SK-N-SH (cell line): ENCODE data around the gene NIPAL4. TPM values are rescaled to one million over a fixed set of nuclear protein-coding genes. Genes with fewer than 3 reads are reported as not detected.
A peak's percentile ranks its signal among the peaks of the same experiment; 100 is the strongest.

ENCODE experiments used
- CTCF ChIA-PET: fragments of 300-600, 350-600 bp; formaldehyde crosslinking; extraction: SDS; loops from one replicate; lab custom pipeline; 2021; lab: Yijun Ruan, JAX
- POLR2A ChIA-PET: fragments of 350-600 bp; sonication (Branson Sonifier 250); formaldehyde crosslinking; extraction: SDS; loops from one replicate; lab custom pipeline; 2020; ENCODE audit warnings: antibody characterized with exemption, inconsistent platforms; lab: Yijun Ruan, JAX
- DNase-seq: peaks from one replicate; pipeline ENCODE4 v3.0.0; 2012
- H2AFZ ChIP-seq: fragments of 200-600 bp; sonication (generic); 2 replicates; pipeline ENCODE4 v1.8.1; 2016; ENCODE audit warnings: antibody characterized with exemption, mild to moderate bottlenecking, low read depth
- H3F3A ChIP-seq: fragments of 200-600 bp; sonication (generic); replicated peaks from 2 replicates; pipeline ENCODE3; 2016; ENCODE audit warnings: antibody characterized with exemption, mild to moderate bottlenecking; ENCODE audit not compliant: insufficient read depth
- H3K27ac ChIP-seq, 2 experiments: fragments of 200-500 bp in 1 of 2; fragments of 200-600 bp in 1 of 2; sonication (Bioruptor generic) in 1 of 2; sonication (generic), shearing (Covaris generic) in 1 of 2; 2 replicates each; pipeline versions ENCODE4 v1.5.1 to v1.6.1; 2014 to 2016; ENCODE audit warnings: low read depth in 2 of 2, inconsistent platforms in 1 of 2, low read length in 1 of 2, mild to moderate bottlenecking in 1 of 2, mixed read lengths in 1 of 2
- H3K27me3 ChIP-seq: fragments of 200-600 bp; sonication (generic), shearing (Covaris generic); 2 replicates; pipeline ENCODE4 v1.6.1; 2016; ENCODE audit warnings: mixed run types; ENCODE audit not compliant: insufficient read depth
- H3K36me3 ChIP-seq, 2 experiments: fragments of 200-500 bp in 1 of 2; fragments of 200-600 bp in 1 of 2; sonication (Bioruptor generic) in 1 of 2; sonication (generic) in 1 of 2; replicated peaks in 1 of 2; 2 replicates each; pipeline versions ENCODE3 to v1.5.1; 2014 to 2016; ENCODE audit warnings: low read length in 1 of 2, mild to moderate bottlenecking in 1 of 2; ENCODE audit not compliant: insufficient read depth in 2 of 2, control insufficient read depth in 1 of 2
- H3K4me1 ChIP-seq, 2 experiments: fragments of 200-500 bp in 1 of 2; fragments of 200-600 bp in 1 of 2; sonication (Bioruptor generic) in 1 of 2; sonication (generic), shearing (Covaris generic) in 1 of 2; 2 replicates each; pipeline versions ENCODE4 v1.5.1 to v1.6.1; 2014 to 2016; ENCODE audit warnings: low read depth in 1 of 2, low read length in 1 of 2, mixed run types in 1 of 2; ENCODE audit not compliant: insufficient read depth in 2 of 2, control insufficient read depth in 1 of 2
- H3K4me2 ChIP-seq: fragments of 200-600 bp; sonication (generic), shearing (Covaris generic); 2 replicates; pipeline ENCODE4 v1.6.1; 2017; ENCODE audit warnings: mixed run types
- H3K4me3 ChIP-seq, 2 experiments: fragments of 200-500 bp in 1 of 2; fragments of 200-600 bp in 1 of 2; sonication (Bioruptor generic) in 1 of 2; sonication (generic), shearing (Covaris generic) in 1 of 2; 2 replicates each; pipeline versions ENCODE4 v1.5.1 to v1.8.1; 2014 to 2016; ENCODE audit warnings: low read depth in 2 of 2, inconsistent platforms in 1 of 2, low read length in 1 of 2, mild to moderate bottlenecking in 1 of 2, mixed read lengths in 1 of 2, moderate library complexity in 1 of 2
- H3K79me2 ChIP-seq: fragments of 200-600 bp; sonication (generic); 2 replicates; pipeline ENCODE4 v1.8.1; 2017; ENCODE audit warnings: mild to moderate bottlenecking; ENCODE audit not compliant: insufficient read depth
- H3K9ac ChIP-seq: fragments of 200-600 bp; sonication (generic); 2 replicates; pipeline ENCODE4 v1.6.1; 2017; ENCODE audit warnings: mixed run types
- H3K9me2 ChIP-seq: fragments of 200-600 bp; sonication (generic); 2 replicates; pipeline ENCODE4 v1.6.1; 2017; ENCODE audit warnings: mixed run types
- H3K9me3 ChIP-seq: fragments of 200-600 bp; sonication (generic); 2 replicates; pipeline ENCODE4 v1.6.1; 2017; ENCODE audit warnings: mixed run types, mild to moderate bottlenecking, moderate library complexity
- H4K20me1 ChIP-seq: fragments of 200-600 bp; sonication (generic); 2 replicates; pipeline ENCODE4 v1.6.1; 2017; ENCODE audit warnings: mild to moderate bottlenecking, mixed run types; ENCODE audit not compliant: insufficient read depth
- GABPA ChIP-seq: IDR thresholded peaks from 2 replicates; pipeline ENCODE4 v1.4.0; 2012; ENCODE audit warnings: low read depth, mild to moderate bottlenecking
- JUND ChIP-seq: IDR thresholded peaks from 2 replicates; pipeline ENCODE4 v1.4.0; 2012
- MAX ChIP-seq: IDR thresholded peaks from 2 replicates; pipeline ENCODE4 v1.4.0; 2012; ENCODE audit warnings: low read depth
- RAD21 ChIP-seq: IDR thresholded peaks from 2 replicates; pipeline ENCODE4 v1.6.1; 2012; ENCODE audit warnings: mild to moderate bottlenecking, low read length
- RCOR1 ChIP-seq: fragments of 150-350 bp; IDR thresholded peaks from 2 replicates; pipeline ENCODE4 v1.6.1; 2017; ENCODE audit warnings: antibody characterized with exemption, low read length
- SMC3 ChIP-seq: IDR thresholded peaks from 2 replicates; pipeline ENCODE4 v1.6.1; 2012; ENCODE audit warnings: low read depth, low read length, improper control_type of control experiment
- WGBS: methylation state at CpG from one replicate; pipeline ENCODE4 v1.1.6; 2017; ENCODE audit warnings: low lambda C conversion rate; 5-methylcytosine and 5-hydroxymethylcytosine counted together
- polyA plus RNA-seq, 3 experiments: library from polyadenylated mRNA; depleted of rRNA; stranded (reverse); fragments of >200 nt; gene quantifications; 2 replicates each; pipeline ENCODE4 v1.2.3, GENCODE V29; 2012
- TF ChIP-seq, protein P1 (sequence below): IDR thresholded peaks from 2 replicates; pipeline ENCODE4 v1.4.0; 2012; ENCODE audit warnings: low read depth, borderline replicate concordance
- TF ChIP-seq, protein P2 (sequence below): fragments of 200-600 bp; sonication (generic); IDR thresholded peaks from 2 replicates; pipeline ENCODE4 v1.6.1; 2017; ENCODE audit warnings: antibody characterized with exemption, mild to moderate bottlenecking, moderate library complexity
- TF ChIP-seq, protein P3 (sequence below): IDR thresholded peaks from 2 replicates; pipeline ENCODE4 v1.4.0; 2012; ENCODE audit warnings: low read depth, borderline replicate concordance

NIPAL4 gene
- polyA plus RNA-seq, 1 of the 3 experiments (the other 2 are of a cell fraction), result 2.3 TPM

- Histone ChIP-seq H3K27ac (0 out of 4 replicates have a peak overlapping the region, but pooled peaks of 1 of the 2 experiments have one; percentile 40), H2AFZ (no peak overlapping the region), H3K4me2 (no peak overlapping the region), H4K20me1 (no peaks in the 10 kb centered on the region), H3K36me3 (peaks cover 19 to 22% of the 10 kb centered on the region in 2 experiments), H3K9me3 (no peaks in the 10 kb centered on the region), H3K4me1 (peaks cover 1 to 15% of the 10 kb centered on the region in 2 experiments; a peak in 3 of 4 replicates), H3K27me3 (no peaks in the 10 kb centered on the region), H3K9ac (no peak overlapping the region), H3K9me2 (no peaks in the 10 kb centered on the region), H3K4me3 (no peak overlapping the region)
- ChIA-PET POLR2A (no interaction called here), CTCF (interaction anchor here (0.6 to 5.0 kb wide), 26 partner anchors 10 to 323 kb away, joined by 3 to 46 read pairs (median 3); partner anchors contain the start of gene NIPAL4)
- WGBS, result 100% methylated on average over 1 of the region's 1 CpG
- DNase-seq, result peak; percentile 51
- TF ChIP-seq, protein P1, sequence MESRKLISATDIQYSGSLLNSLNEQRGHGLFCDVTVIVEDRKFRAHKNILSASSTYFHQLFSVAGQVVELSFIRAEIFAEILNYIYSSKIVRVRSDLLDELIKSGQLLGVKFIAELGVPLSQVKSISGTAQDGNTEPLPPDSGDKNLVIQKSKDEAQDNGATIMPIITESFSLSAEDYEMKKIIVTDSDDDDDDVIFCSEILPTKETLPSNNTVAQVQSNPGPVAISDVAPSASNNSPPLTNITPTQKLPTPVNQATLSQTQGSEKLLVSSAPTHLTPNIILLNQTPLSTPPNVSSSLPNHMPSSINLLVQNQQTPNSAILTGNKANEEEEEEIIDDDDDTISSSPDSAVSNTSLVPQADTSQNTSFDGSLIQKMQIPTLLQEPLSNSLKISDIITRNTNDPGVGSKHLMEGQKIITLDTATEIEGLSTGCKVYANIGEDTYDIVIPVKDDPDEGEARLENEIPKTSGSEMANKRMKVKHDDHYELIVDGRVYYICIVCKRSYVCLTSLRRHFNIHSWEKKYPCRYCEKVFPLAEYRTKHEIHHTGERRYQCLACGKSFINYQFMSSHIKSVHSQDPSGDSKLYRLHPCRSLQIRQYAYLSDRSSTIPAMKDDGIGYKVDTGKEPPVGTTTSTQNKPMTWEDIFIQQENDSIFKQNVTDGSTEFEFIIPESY, result no peak
- TF ChIP-seq GABPA, result no peak
- no peak for TF ChIP-seq MAX
- no peak for TF ChIP-seq RCOR1
- peak; percentile 59 for TF ChIP-seq RAD21
- TF ChIP-seq, protein P2, sequence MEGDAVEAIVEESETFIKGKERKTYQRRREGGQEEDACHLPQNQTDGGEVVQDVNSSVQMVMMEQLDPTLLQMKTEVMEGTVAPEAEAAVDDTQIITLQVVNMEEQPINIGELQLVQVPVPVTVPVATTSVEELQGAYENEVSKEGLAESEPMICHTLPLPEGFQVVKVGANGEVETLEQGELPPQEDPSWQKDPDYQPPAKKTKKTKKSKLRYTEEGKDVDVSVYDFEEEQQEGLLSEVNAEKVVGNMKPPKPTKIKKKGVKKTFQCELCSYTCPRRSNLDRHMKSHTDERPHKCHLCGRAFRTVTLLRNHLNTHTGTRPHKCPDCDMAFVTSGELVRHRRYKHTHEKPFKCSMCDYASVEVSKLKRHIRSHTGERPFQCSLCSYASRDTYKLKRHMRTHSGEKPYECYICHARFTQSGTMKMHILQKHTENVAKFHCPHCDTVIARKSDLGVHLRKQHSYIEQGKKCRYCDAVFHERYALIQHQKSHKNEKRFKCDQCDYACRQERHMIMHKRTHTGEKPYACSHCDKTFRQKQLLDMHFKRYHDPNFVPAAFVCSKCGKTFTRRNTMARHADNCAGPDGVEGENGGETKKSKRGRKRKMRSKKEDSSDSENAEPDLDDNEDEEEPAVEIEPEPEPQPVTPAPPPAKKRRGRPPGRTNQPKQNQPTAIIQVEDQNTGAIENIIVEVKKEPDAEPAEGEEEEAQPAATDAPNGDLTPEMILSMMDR, result peak; percentile 70
- peak; percentile 56 for TF ChIP-seq SMC3
- TF ChIP-seq, all 33 proteins: peak for 3
- peaks cover 27% of the 10 kb centered on the region for H3F3A ChIP-seq
- H3K79me2 ChIP-seq, result peaks cover 8% of the 10 kb centered on the region; the same call in 1 of the 2 replicates
Observed at GRCh38 chr5:157471709-157472108, 11.7 kb downstream of the NIPAL4 start.

GRCh38 chr5:157473383-157474320 is 13.6 kb downstream of the NIPAL4 start:
- H3K4me1 ChIP-seq, result peaks cover 2 to 15% of the 10 kb centered on the region in 2 experiments; a peak in 3 of 4 replicates
- ChIA-PET CTCF (interaction anchor here (0.8 to 3.0 kb wide), 9 partner anchors 8 to 150 kb away, joined by 3 to 19 read pairs (median 4); no protein-coding TSS in a partner anchor), POLR2A (no interaction called here)
- H3K79me2 ChIP-seq, result peaks cover 11% of the 10 kb centered on the region; the same call in 1 of the 2 replicates
- no peaks in the 10 kb centered on the region for H3K27me3 ChIP-seq
- H3K27ac ChIP-seq, result peak overlapping the region in 1 of 2 experiments; percentile 66; a peak in 2 of 4 replicates
- no peak overlapping the region for H2AFZ ChIP-seq
- H3K9me2 ChIP-seq, result no peaks in the 10 kb centered on the region
- H3F3A ChIP-seq, result peaks cover 42% of the 10 kb centered on the region
- no peaks in the 10 kb centered on the region for H4K20me1 ChIP-seq
- WGBS, result 90% methylated on average over 7 of the region's 7 CpGs
- peak overlapping the region; percentile 37; the same call in 1 of the 2 replicates for H3K4me2 ChIP-seq
- H3K9ac ChIP-seq, result no peak overlapping the region
- TF ChIP-seq, protein P3, sequence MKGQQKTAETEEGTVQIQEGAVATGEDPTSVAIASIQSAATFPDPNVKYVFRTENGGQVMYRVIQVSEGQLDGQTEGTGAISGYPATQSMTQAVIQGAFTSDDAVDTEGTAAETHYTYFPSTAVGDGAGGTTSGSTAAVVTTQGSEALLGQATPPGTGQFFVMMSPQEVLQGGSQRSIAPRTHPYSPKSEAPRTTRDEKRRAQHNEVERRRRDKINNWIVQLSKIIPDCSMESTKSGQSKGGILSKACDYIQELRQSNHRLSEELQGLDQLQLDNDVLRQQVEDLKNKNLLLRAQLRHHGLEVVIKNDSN, result no peak
- TF ChIP-seq, protein P2, result peak; percentile 37; the same call in 1 of the 2 replicates
- no peak for TF ChIP-seq JUND
- H3K9me3 ChIP-seq, result no peaks in the 10 kb centered on the region
- H3K36me3 ChIP-seq, result peaks cover 24 to 27% of the 10 kb centered on the region in 2 experiments
- no peak for DNase-seq
- H3K4me3 ChIP-seq, result no peak overlapping the region
